HepG2 (cell line): Measurements from ENCODE around the gene CAMK2N2. TPM values are rescaled to one million over a fixed set of nuclear protein-coding genes. Genes with fewer than 3 reads are reported as not detected.

ENCODE experiments used
- ATAC-seq: fragments of 200-7000 bp; cut with Tn5 transposase; 3 replicates; pipeline ENCODE4 v1.9.1; 2020; ENCODE audit warnings: mild to moderate bottlenecking, moderate library complexity
- BruUV-seq: library from RNA; stranded (reverse); fragments of 400-500 nt; replicated peaks from 2 replicates; lab custom pipeline; 2021; lab: Mats Ljungman, UMichigan
- CTCF ChIA-PET: fragments of 300-600 bp; formaldehyde crosslinking; extraction: SDS; loops from one replicate; lab custom pipeline; 2021; ENCODE audit warnings: low total read pairs, inconsistent platforms, low intra/inter-chr PET ratio; lab: Yijun Ruan, JAX
- POLR2A ChIA-PET: fragments of 350-600 bp; sonication (Branson Sonifier 250); formaldehyde crosslinking; loops from one replicate; lab custom pipeline; 2020; ENCODE audit warnings: antibody characterized with exemption, inconsistent platforms; lab: Yijun Ruan, JAX
- DNase-seq: peaks from one replicate; pipeline ENCODE4 v3.0.0-alpha.2; 2015; ENCODE audit warnings: low spot score
- FAIRE-seq: peaks from 3 replicates; lab custom pipeline; 2011; peaks lifted over from hg19 to GRCh38; lab: Jason Lieb, UNC
- H2AFZ ChIP-seq: one replicate; pipeline ENCODE4 v1.6.1; 2011; ENCODE audit warnings: low read length, inconsistent platforms
- H3K27ac ChIP-seq: fragments of 300-600 bp; 3 replicates; pipeline ENCODE4 v1.8.0; 2011; ENCODE audit warnings: mixed run types, mild to moderate bottlenecking, mixed read lengths, low read length, inconsistent platforms; ENCODE audit not compliant: insufficient read depth; ENCODE audit errors: extremely low read length
- H3K27me3 ChIP-seq, 2 experiments: fragments of 200-600 bp in 1 of 2; 2 replicates in 1 of 2; 3 replicates in 1 of 2; pipeline versions ENCODE4 v1.6.0 to v1.8.0; 2011; ENCODE audit warnings: low read length in 2 of 2, mild to moderate bottlenecking in 2 of 2, moderate library complexity in 2 of 2, inconsistent platforms in 1 of 2; ENCODE audit not compliant: insufficient read depth in 2 of 2, control insufficient read depth in 1 of 2
- H3K36me3 ChIP-seq, 2 experiments: fragments of 200-600 bp in 1 of 2; replicated peaks in 1 of 2; 2 replicates in 1 of 2; 3 replicates in 1 of 2; pipeline versions ENCODE4 v1.5.1 to v1.8.0; 2011; ENCODE audit warnings: low read length in 2 of 2, inconsistent platforms in 1 of 2; ENCODE audit not compliant: insufficient read depth in 2 of 2, control insufficient read depth in 1 of 2
- H3K4me1 ChIP-seq: 2 replicates; pipeline ENCODE4 v1.5.1; 2012; ENCODE audit warnings: low read length, inconsistent platforms; ENCODE audit not compliant: insufficient read depth
- H3K4me2 ChIP-seq: 2 replicates; pipeline ENCODE4 v1.6.0; 2011; ENCODE audit warnings: low read depth, low read length, inconsistent platforms
- H3K4me3 ChIP-seq, 3 experiments: fragments of 200-600 bp in 1 of 3; sonication (generic), shearing (Covaris generic) in 1 of 3; replicated peaks in 1 of 3; 2 replicates each; pipeline ENCODE4 v1.5.1; 2011 to 2016; ENCODE audit warnings: low read length in 3 of 3, inconsistent platforms in 2 of 3, low read depth in 2 of 3, mild to moderate bottlenecking in 2 of 3, control low read depth in 1 of 3, mixed read lengths in 1 of 3; ENCODE audit not compliant: insufficient read depth in 1 of 3
- H3K79me2 ChIP-seq: one replicate; pipeline ENCODE4 v1.6.1; 2011; ENCODE audit warnings: low read length, inconsistent platforms; ENCODE audit not compliant: insufficient read depth
- H3K9ac ChIP-seq: 2 replicates; pipeline ENCODE4 v1.6.0; 2011; ENCODE audit warnings: mild to moderate bottlenecking, low read depth, low read length, inconsistent platforms; ENCODE audit not compliant: insufficient read depth
- H3K9me3 ChIP-seq: 2 replicates; pipeline ENCODE4 v1.5.1; 2012; ENCODE audit warnings: mild to moderate bottlenecking, low read length
- H4K20me1 ChIP-seq: 2 replicates; pipeline ENCODE4 v1.6.0; 2011; ENCODE audit warnings: inconsistent platforms, mild to moderate bottlenecking, low read length, moderate library complexity; ENCODE audit not compliant: insufficient read depth
- CHD4 ChIP-seq: fragments of 200-600 bp; sonication (generic); IDR thresholded peaks from 2 replicates; pipeline ENCODE4 v1.7.0; 2017; ENCODE audit warnings: mild to moderate bottlenecking, low read length, borderline replicate concordance
- REL ChIP-seq: sonication (generic); formaldehyde crosslinking; conservative IDR thresholded peaks from 2 replicates; pipeline ENCODE4 v1.8.0; 2022; ENCODE audit warnings: mild to moderate bottlenecking, missing genetic modification reagents, moderate library complexity
- ZFP36 ChIP-seq: fragments of 150-350 bp; IDR thresholded peaks from 2 replicates; pipeline ENCODE4 v1.6.1; 2018; ENCODE audit warnings: borderline replicate concordance, low read length, low read depth; ENCODE audit not compliant: partially characterized antibody
- ZNF256 ChIP-seq: sonication (generic); formaldehyde crosslinking; conservative IDR thresholded peaks from 2 replicates; pipeline ENCODE4 v1.4.0; 2020; ENCODE audit warnings: missing genetic modification reagents
- ZNF703 ChIP-seq: sonication (generic); formaldehyde crosslinking; IDR thresholded peaks from 2 replicates; pipeline ENCODE4 v1.5.1; 2020; ENCODE audit warnings: missing genetic modification reagents, mild to moderate bottlenecking, moderate library complexity, borderline replicate concordance
- ZNF816 ChIP-seq: sonication (generic); formaldehyde crosslinking; IDR thresholded peaks from 2 replicates; pipeline ENCODE4 v1.8.0; 2022; ENCODE audit warnings: missing genetic modification reagents, mild to moderate bottlenecking, borderline replicate concordance
- WGBS: methylation state at CpG from one replicate; pipeline ENCODE4 v1.1.6; 2017; ENCODE audit warnings: low lambda C conversion rate; 5-methylcytosine and 5-hydroxymethylcytosine counted together
- in situ Hi-C: cut with HindIII; loops from 2 replicates; pipeline ENCODE4 v1.10.0; 2017; ENCODE audit warnings: low pct_unique_long_range_greater_than_20kb; ENCODE audit not compliant: extremely low pct_ligation_motif_present
- intact Hi-C: fragments of 100-400 bp; cut with micrococcal nuclease; formaldehyde crosslinking; loops from one replicate; pipeline ENCODE4 v1.10.0; 2022; ENCODE audit not compliant: unreplicated experiment
- polyA plus RNA-seq, 8 experiments: library from polyadenylated mRNA; depleted of rRNA in 3 of 8; stranded (reverse) in 7 of 8; unstranded in 1 of 8; fragments of >200 nt; fragmentation: Illumina TruSeq in 4 of 8; extraction: Trizol in 4 of 8; gene quantifications; 2 replicates each; pipeline versions ENCODE4 v1.2.1 to v1.2.3, GENCODE V29; 2011 to 2016; ENCODE audit warnings: low read depth in 4 of 8, missing spikeins in 1 of 8, mixed read lengths in 1 of 8; ENCODE audit not compliant: insufficient read depth in 1 of 8
- total RNA-seq, 5 experiments: library from RNA; depleted of rRNA; stranded (reverse); fragments of >200 nt; fragmentation: Illumina TruSeq; extraction: Trizol; gene quantifications; 2 replicates each; pipeline ENCODE4 v1.2.3, GENCODE V29; 2016; ENCODE audit warnings: low read depth in 1 of 5
- TF ChIP-seq, protein P1 (sequence below): sonication (generic); formaldehyde crosslinking; IDR thresholded peaks from 2 replicates; pipeline ENCODE4 v1.4.0; 2020; ENCODE audit warnings: missing genetic modification reagents, borderline replicate concordance
- TF ChIP-seq, protein P2 (sequence below): sonication (generic); formaldehyde crosslinking; IDR thresholded peaks from 2 replicates; pipeline ENCODE4 v1.4.0; 2020; ENCODE audit warnings: mild to moderate bottlenecking, missing genetic modification reagents, borderline replicate concordance

Gene CAMK2N2
- total and polyA plus RNA-seq, 2 of the 13 experiments (the other 11 are each of a cell fraction or from before 2014, with no cell fraction given) = 0.12 to 0.27 TPM

DNA sequence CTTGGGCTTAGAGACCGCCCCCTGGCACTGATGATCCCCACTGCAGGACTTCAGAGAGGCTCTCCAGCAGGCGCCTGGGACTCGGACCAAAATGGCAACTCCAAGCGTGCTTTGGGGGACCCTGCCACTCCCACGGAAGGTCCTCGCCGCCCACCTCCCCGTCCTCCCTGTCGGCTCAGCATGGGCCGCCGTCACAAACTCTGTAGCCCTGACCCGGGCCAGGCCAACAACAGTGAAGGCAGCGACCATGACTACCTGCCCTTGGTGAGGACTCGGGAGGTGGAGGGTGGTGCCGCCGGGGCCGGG lies 20.3 kb downstream of the CAMK2N2 start:
- CTCF ChIA-PET = interaction anchor here (1.5 to 1.6 kb wide), 2 partner anchors 12 to 14 kb away, joined by 8 to 13 read pairs; partner anchors contain the start of gene VWA5B2
- H4K20me1 ChIP-seq = peaks cover 4% of the 10 kb centered on the region
- H3K4me2 ChIP-seq = peak overlapping the region; percentile 48
- H3K4me1 ChIP-seq = peaks cover 24% of the 10 kb centered on the region
- intact Hi-C loops = loop anchor here (5.0 to 10.0 kb wide), 2 partner anchors 226 to 344 kb away; partner anchors contain the start of gene ABCC5
- TF ChIP-seq ZNF256 (CRISPR knock-in tag) (no peak), CHD4 (no peak), ZFP36 (no peak), ZNF816 (no peak), ZNF703 (no peak), REL (CRISPR knock-in tag) (0 out of 2 replicates have a peak, but pooled peaks have one; percentile 10)
- TF ChIP-seq, protein P1, sequence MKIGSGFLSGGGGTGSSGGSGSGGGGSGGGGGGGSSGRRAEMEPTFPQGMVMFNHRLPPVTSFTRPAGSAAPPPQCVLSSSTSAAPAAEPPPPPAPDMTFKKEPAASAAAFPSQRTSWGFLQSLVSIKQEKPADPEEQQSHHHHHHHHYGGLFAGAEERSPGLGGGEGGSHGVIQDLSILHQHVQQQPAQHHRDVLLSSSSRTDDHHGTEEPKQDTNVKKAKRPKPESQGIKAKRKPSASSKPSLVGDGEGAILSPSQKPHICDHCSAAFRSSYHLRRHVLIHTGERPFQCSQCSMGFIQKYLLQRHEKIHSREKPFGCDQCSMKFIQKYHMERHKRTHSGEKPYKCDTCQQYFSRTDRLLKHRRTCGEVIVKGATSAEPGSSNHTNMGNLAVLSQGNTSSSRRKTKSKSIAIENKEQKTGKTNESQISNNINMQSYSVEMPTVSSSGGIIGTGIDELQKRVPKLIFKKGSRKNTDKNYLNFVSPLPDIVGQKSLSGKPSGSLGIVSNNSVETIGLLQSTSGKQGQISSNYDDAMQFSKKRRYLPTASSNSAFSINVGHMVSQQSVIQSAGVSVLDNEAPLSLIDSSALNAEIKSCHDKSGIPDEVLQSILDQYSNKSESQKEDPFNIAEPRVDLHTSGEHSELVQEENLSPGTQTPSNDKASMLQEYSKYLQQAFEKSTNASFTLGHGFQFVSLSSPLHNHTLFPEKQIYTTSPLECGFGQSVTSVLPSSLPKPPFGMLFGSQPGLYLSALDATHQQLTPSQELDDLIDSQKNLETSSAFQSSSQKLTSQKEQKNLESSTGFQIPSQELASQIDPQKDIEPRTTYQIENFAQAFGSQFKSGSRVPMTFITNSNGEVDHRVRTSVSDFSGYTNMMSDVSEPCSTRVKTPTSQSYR (CRISPR knock-in tag) = no peak
- TF ChIP-seq, protein P2, sequence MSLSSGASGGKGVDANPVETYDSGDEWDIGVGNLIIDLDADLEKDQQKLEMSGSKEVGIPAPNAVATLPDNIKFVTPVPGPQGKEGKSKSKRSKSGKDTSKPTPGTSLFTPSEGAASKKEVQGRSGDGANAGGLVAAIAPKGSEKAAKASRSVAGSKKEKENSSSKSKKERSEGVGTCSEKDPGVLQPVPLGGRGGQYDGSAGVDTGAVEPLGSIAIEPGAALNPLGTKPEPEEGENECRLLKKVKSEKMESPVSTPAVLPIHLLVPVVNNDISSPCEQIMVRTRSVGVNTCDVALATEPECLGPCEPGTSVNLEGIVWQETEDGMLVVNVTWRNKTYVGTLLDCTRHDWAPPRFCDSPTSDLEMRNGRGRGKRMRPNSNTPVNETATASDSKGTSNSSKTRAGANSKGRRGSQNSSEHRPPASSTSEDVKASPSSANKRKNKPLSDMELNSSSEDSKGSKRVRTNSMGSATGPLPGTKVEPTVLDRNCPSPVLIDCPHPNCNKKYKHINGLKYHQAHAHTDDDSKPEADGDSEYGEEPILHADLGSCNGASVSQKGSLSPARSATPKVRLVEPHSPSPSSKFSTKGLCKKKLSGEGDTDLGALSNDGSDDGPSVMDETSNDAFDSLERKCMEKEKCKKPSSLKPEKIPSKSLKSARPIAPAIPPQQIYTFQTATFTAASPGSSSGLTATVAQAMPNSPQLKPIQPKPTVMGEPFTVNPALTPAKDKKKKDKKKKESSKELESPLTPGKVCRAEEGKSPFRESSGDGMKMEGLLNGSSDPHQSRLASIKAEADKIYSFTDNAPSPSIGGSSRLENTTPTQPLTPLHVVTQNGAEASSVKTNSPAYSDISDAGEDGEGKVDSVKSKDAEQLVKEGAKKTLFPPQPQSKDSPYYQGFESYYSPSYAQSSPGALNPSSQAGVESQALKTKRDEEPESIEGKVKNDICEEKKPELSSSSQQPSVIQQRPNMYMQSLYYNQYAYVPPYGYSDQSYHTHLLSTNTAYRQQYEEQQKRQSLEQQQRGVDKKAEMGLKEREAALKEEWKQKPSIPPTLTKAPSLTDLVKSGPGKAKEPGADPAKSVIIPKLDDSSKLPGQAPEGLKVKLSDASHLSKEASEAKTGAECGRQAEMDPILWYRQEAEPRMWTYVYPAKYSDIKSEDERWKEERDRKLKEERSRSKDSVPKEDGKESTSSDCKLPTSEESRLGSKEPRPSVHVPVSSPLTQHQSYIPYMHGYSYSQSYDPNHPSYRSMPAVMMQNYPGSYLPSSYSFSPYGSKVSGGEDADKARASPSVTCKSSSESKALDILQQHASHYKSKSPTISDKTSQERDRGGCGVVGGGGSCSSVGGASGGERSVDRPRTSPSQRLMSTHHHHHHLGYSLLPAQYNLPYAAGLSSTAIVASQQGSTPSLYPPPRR (CRISPR knock-in tag) = no peak
- no TSS peak for BruUV-seq
- FAIRE-seq (no peak), ATAC-seq (peak; percentile 10), DNase-seq (no peak)
- peak overlapping the region in 1 of 3 experiments; percentile 2; a peak in 1 of 6 replicates for H3K4me3 ChIP-seq
- WGBS = 0% methylated on average over 1 of the region's 17 CpGs
- no peak overlapping the region for H3K27ac ChIP-seq
- H3K79me2 ChIP-seq = no peaks in the 10 kb centered on the region
- no peak overlapping the region for H3K9ac ChIP-seq
- peaks cover 16 to 31% of the 10 kb centered on the region in 2 experiments for H3K36me3 ChIP-seq
- no peak overlapping the region for H2AFZ ChIP-seq
- H3K9me3 ChIP-seq = no peaks in the 10 kb centered on the region
- in situ Hi-C loops = no loop called here
- POLR2A ChIA-PET = interaction anchor here (1.0 to 1.4 kb wide), 5 partner anchors 11 to 356 kb away, joined by 3 to 8 read pairs (median 4); partner anchors contain the start of genes PARL and VWA5B2
- peaks cover 2 to 28% of the 10 kb centered on the region in 2 experiments; a peak in 4 of 5 replicates for H3K27me3 ChIP-seq
